Activated CD8-positive, alpha-beta memory T cell treated with anti-CD3 and anti-CD28 coated beads, Interleukin-2, amount 50 U/mL, for 1 hour (primary cell): ENCODE data around the gene LDLRAD1.
"Not testable (repeated sequence)": the region's sequence is repeated elsewhere in the genome, so short reads cannot be mapped to it uniquely, and the experiment has no call there.

Source experiments
- DNase-seq: peaks from one replicate; pipeline ENCODE4 v3.0.0-alpha.2; 2020; ENCODE audit errors: extremely low read depth

The LDLRAD1 gene

DNA sequence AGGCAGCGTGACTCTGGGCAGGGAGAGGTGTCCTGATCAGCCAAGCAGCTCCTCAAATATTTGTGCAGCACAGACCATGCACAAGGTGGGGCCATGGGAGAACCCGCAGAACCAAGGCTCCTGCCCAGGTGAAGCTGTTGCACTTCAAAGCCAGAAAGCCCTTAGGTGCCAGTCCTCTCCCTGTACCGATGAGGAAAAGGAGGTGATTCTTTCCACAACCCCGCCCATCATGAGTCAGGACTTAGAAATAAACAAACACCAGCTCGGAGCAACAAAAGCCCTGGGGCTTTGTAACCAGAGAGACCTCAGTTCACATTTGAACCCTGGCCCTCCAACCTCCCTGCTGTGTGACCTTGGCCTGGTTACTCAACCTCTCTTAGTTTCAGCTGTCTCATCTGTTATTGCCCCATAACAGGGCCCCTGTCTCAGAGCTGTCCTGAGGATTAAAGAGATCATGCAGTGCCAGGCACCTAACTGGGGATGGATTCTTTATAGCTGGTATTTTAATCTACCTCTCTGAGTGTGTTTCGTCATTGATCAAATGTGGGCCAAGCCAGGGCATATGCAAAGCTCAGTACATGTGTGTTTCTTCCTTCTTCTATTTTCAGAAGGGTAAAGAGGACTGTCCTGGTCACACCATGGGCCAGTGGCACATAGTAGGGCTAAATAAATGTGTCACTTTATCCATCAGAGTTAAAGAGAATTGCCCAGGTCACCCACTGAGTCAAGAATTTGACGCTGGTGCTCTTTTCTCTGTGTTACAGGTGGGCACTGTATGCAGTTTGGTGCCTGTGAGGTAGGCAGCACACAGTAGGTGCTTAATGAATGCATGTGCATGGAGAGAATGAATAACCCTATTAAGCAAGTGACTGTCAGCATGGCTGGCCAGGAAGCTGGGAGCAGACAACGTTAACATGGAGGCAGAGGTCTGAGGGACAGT, 1.4 kb downstream of the LDLRAD1 start:
- no peak for DNase-seq

DNA sequence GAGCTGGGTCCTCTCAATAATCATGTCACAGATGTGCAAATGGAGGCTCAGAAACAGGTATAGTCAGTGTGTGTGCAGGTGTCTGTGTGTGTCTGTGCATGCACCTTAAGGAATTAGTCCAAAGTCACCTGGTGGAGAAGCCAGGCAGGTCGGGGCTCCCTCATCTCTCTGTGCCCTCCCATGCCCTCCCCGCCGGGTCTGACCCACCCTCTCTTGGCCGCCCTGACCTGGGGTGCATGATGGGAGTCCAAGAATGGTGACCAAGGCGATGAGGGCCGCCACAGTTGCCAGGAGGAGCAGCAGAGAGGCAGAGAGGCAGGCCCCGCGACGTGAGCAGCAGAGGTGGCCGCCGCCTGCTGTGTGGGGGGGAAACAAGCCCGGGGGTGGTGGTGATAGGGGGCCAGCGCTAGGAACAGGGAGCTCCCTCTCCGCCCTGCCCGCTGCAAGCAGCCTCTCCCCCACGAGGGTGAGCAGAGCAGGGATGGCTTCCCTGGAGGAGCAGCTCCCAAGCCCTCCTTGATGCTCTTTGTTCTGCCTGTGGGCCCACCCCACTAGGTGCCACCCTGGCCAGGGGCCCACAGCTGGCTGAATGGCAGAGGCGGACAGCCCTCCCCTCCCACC, 3.9 kb downstream of the LDLRAD1 start:
- no peak for DNase-seq

- DNase-seq: no peak
These were observed 4.5 kb downstream of the LDLRAD1 start for GRCh38 chr1:54013393-54014008.

DNA sequence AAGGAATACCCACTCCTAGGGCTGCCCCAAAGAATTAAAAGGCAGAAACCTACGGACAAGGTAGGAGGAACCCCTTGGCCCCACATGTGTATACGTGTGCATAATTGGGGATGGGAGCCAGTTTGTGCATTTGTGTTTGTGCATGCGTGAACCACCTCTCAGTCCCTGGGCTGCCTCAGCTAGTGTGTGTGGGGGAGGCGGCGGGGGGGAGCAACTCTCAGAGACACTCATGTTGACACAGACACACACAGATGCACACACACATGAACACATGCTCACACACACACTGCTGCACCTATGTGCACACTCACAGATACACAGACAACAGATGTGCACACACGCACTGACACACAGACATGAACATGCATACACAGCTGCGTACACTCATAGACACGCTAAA, 5.1 kb downstream of the LDLRAD1 start:
- DNase-seq: no peak

DNA sequence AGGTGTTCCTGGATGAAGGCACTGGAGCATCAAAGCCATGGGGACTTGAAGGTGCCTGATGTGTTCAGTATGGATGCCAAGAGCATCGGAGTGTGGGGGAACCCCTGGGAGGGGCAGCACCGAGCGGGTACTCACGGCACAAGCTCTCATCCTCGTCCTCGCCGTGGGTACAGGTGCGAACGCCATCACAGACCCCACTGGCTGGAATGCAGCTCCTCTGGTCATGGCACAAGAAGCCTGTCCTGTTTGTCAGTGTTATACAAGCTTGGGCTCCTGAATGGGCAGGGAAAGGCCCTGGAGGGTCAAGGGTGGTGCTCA, 6.0 kb downstream of the LDLRAD1 start:
- no peak for DNase-seq

GRCh38 chr1:54011316-54012007, 6.5 kb downstream of the LDLRAD1 start:
- DNase-seq: no peak

GRCh38 chr1:54010415-54011117, 7.4 kb downstream of the LDLRAD1 start:
- no peak for DNase-seq

DNA sequence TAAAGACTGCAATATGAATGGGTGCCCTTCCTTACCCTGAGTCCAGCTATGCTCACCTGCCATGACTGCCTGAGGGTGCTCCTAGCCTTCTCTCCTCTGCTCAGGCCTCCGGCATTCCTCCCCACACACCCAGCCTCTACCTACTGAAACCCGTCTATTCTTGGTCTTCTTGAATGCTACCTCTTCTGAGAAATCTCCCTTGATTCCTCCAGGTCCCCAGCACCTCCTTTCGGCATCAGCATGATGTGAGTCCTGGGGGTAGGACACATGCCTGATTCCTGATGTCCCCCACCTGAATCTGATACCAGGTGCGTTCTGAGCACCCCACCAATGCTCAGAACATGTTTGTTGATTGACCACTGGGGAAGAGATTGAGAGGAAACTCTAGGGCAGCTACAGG, 8.6 kb downstream of the LDLRAD1 start:
- DNase-seq: no peak

DNA sequence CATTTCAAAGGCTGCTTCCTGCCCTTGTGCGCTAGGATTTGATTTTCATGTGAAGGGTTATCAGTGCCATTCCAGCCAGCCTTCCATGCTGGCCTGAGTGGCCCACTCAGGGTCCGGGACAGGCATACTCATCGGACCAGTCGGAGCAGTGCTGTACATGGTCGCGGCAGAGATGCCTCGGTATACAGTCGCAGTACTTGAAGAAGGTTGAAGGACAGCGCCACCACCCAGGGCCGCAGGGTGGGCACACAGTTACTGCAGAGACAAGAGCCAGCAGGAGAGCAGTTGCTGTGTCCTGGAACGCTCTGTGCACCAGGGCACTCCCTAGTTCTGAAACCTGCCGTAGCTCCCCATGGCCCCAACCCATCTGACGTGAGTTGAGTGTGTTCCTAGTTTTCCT, 9.1 kb downstream of the LDLRAD1 start:
- DNase-seq: no peak

GRCh38 chr1:54007613-54008012, 10.4 kb downstream of the LDLRAD1 start:
- DNase-seq: no peak

DNA sequence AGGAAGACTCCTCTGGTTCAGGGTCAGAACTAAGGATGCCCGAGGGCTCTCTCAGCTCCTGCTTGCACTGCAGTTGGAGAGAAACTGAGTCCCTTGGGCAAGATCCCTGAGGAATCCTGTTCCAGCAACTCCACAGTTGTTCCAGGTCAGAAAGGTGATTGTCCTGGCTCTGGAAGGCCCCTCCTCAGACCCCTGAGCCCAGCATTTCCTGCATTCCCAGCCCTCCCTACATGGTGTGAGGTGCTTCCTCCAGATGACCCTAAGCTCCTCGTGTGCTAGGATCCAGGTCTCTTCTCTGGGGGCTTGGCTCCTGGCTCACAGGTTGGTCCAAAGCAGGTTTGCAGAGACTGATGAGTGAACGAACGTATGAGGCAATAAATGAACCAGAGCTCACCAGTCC, 11.5 kb downstream of the LDLRAD1 start:
- no peak for DNase-seq

- DNase-seq: no peak
These were observed 13.4 kb downstream of the LDLRAD1 start for GRCh38 chr1:54004481-54005049.

DNA sequence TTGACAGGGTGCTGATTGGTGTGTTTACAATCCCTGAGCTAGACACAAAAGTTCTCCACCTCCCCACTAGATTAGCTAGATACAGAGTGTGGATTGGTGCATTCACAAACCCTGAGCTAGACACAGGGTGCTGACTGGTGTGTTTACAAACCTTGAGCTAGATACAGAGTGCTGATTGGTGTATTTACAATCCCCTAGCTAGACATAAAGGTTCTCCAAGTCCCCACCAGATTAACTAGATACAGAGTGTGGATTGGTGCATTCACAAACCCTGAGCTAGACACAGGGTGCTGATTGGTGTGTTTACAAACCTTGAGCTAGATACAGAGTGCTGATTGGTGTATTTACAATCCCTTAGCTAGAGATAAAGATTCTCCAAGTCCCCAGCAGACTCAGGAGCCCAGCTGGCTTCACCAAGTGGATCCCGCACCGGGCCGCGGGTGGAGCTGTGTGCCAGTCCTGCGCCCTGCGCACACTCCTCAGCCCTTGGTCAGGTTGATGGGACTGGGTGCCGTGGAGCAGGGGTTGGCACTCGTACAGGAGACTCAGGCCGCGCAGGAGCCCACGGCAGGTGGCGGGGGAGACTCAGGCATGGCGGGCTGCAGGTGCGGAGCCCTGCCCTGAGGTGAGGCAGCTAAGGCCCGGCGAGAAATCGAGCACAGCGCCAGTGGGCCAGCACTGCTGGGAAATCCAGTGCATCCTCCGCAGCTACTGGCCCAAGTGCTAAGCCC, 14.1 kb downstream of the LDLRAD1 start:
- not testable (repeated sequence) for DNase-seq

DNA sequence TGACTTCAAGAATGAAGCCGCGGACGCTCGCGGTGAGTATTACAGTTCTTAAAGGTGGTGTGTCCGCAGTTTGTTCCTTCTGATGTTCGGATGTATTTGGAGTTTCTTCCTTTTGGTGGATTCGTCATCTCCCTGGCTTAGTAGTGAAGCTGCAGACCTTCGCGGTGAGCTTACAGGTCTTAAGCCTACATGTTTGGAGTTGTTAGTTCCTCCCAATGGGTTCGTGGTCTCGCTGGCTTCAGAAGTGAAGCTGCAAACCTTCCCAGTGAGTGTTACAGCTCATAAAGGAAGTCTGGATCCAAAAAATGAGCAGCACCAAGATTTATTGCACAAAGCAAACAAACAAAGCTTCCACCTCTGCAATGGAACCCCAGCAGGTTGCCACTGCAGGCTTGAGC, 14.7 kb downstream of the LDLRAD1 start:
- no peak for DNase-seq

GRCh38 chr1:54002544-54003248, 15.3 kb downstream of the LDLRAD1 start:
- no peak for DNase-seq

GRCh38 chr1:54001591-54001990, 16.4 kb downstream of the LDLRAD1 start:
- DNase-seq: no peak

DNA sequence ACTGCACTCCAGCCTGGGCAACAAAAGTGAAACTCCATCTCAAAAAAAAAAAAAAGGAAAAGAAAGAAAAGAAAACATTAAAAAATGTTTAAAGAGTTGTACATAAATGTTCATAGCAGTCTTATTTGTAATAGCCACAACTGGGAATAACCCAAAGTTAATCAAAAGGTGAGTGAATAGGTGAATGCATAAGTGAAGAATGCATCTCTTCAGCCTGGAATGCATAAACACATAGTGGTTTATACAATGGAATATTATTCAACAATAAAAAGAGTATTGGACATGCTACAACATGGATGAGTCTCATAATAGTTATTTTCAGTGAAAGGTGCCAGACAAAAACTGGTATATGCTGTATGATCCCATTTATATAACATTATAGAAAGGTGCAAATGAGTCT, 18.1 kb downstream of the LDLRAD1 start:
- no peak for DNase-seq

DNA sequence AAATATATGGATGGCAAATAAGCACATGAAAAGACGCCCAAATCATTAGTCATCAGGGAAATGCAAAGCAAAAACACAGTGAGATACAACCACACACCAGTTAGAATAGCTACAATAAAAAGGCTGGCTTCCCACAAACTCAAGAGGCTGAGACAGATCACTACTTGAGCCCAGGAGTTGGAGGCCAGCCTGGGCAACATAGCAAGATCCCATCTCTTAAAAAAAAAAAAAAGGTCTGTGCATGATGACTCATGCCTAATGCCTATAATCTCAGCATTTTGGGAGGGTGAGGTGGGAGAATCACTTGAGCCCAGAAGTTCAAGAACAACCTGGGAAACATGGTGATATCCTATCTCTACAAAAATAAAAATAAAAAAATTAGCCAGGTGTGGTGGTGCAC, 19.8 kb downstream of the LDLRAD1 start:
- DNase-seq: no peak

DNA sequence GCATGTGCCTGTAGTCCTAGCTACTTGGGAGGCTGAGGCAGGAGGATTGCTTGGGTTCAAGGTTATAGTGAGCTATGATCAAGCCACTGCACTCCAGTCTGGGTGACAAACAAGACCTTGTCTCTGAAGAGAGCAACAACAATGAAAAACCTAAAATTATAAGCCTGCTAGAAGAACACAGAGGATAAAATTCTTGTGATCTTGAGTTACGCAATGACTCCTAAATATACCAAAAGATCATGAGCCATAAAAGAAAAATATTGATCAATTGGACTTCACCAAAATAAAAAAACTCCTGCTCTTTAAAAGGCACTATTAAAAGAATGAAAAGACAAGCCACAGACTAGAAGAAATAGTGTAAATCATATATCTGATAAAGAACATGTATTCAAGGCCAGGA, 22.3 kb downstream of the LDLRAD1 start:
- DNase-seq: no peak

GRCh38 chr1:53994516-53994915, 23.5 kb downstream of the LDLRAD1 start:
- not testable (repeated sequence) for DNase-seq
